WI38 (cell line): Measurements from ENCODE around the gene CALM1.

Experiments used
- H3K4me3 ChIP-seq: 2 replicates; pipeline ENCODE4 v1.5.1; 2011; ENCODE audit warnings: low read depth, mild to moderate bottlenecking, control low read depth, low read length
- TF ChIP-seq, protein P1 (sequence below): IDR thresholded peaks from 2 replicates; pipeline ENCODE4 v1.5.1; 2012; ENCODE audit warnings: low read depth, mild to moderate bottlenecking, control low read depth, low read length

CALM1 gene

DNA sequence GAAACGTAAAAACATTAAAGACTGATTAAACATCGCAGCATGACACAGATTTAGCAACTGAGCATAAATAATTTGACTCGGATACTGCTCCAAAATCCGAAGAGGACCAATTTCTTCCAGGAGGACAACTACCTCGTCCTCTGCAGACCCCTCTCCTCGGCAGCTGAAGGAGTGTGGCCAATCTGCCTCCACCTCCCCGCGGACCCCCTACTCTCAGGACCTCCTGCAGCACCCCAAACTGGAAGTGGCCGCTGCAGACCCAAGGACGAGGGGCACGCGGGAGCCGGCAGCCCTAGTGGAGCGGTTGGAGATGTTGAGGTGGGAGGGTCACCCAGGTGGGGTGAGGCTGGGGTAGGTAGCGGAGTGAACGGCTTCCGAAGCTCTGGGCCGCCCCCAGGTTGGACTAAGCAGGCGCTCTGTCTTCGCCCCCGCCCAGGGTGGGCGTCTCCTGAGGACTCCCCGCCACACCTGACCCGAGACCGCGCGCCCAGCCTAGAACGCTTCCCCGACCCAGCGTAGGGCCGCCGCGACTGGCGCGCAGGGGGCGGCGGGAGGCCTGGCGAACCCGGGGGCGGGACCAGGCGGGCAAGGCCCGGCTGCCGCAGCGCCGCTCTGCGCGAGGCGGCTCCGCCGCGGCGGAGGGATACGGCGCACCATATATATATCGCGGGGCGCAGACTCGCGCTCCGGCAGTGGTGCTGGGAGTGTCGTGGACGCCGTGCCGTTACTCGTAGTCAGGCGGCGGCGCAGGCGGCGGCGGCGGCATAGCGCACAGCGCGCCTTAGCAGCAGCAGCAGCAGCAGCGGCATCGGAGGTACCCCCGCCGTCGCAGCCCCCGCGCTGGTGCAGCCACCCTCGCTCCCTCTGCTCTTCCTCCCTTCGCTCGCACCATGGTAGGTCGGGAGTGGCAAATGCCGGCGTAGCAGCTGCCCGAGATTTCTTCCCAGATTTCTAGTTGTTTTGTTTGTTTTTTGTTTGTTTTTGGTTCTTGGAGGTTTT lies at the start of gene CALM1:
CALM1 (plus strand) TSS at position 689 of the 999 bp plus-strand sequence; CDS start at position 891, 202 bp downstream.
- H3K4me3 ChIP-seq: peak within 1 kb of the TSS; percentile 93
- TF ChIP-seq, protein P1, sequence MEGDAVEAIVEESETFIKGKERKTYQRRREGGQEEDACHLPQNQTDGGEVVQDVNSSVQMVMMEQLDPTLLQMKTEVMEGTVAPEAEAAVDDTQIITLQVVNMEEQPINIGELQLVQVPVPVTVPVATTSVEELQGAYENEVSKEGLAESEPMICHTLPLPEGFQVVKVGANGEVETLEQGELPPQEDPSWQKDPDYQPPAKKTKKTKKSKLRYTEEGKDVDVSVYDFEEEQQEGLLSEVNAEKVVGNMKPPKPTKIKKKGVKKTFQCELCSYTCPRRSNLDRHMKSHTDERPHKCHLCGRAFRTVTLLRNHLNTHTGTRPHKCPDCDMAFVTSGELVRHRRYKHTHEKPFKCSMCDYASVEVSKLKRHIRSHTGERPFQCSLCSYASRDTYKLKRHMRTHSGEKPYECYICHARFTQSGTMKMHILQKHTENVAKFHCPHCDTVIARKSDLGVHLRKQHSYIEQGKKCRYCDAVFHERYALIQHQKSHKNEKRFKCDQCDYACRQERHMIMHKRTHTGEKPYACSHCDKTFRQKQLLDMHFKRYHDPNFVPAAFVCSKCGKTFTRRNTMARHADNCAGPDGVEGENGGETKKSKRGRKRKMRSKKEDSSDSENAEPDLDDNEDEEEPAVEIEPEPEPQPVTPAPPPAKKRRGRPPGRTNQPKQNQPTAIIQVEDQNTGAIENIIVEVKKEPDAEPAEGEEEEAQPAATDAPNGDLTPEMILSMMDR: no peak

DNA sequence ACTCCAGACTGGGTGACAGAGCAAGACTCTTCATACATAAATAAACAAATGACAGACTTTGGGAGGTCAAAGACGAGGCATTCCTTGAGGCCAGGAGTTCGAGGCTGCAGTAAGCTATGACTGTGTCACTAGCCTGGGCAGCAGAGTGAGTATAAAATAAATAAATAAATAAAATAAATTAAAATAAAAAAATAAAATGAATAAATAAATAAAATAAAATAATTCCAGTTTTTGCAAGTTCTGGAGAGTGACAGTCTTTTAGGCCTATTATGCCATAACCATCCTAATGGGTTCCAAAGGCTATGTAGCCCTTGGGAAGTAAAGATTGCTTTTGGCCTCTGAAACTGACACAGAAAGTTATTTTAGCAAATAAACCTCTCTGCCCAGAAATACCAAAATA lies 48.6 kb upstream of the CALM1 start:
- TF ChIP-seq, protein P1: no peak
- H3K4me3 ChIP-seq: no peak overlapping the region

DNA sequence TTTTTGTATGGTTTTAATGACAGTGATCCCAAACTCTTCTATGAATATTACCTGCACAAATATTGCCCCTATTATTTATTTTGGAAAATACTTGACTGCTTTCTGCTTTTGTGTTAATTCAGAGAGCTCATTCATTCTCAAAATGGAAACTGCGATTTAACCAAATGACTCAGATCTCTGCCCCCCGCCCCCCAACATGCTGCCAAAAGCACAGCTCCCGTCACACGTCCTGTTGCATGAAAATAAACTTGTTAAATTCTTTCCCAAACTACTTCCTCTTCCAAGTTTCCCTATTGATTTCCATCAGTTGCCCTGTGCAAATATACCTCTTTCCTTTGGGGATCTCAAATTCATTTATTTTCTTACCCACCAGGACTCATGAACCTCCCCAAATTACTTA lies 47.1 kb upstream of the CALM1 start:
- no peak overlapping the region for H3K4me3 ChIP-seq
- TF ChIP-seq, protein P1: no peak

DNA sequence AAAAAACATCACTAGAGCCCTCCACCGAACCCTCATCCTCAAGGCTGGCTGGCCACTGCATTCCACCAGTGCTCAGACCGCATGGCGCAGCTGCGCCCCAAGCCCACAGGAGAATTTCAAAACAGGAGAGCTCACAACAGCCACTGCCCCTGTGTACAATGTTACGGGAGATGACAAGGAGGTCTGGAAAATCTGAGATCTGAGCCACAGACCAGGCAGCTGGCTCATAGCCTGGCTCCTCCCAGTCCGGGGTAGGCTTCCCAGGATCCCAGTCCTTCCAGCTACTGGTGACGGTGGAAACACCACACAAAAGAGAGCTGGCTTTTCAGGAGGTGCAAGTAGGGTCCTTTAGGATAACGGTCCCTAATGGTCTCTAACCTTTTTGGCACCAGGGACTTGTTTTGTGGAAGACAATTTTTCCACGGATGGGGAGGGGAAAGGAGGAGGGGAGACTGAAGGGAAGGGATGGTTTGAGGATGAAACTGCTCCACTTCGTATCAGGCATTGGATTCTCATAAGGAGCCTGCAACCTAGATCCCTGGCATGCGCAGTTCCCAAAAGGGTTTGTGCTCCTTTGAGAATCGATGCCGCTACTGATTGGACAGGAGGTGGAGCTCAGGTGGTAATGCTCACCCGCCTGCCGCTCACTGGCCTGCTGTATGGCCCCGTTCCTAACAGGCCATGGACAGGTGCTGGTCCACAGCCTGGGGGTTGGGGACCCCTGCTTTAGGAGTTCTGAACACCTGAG lies 42.1 kb upstream of the CALM1 start:
- TF ChIP-seq, protein P1: no peak
- no peak overlapping the region for H3K4me3 ChIP-seq

DNA sequence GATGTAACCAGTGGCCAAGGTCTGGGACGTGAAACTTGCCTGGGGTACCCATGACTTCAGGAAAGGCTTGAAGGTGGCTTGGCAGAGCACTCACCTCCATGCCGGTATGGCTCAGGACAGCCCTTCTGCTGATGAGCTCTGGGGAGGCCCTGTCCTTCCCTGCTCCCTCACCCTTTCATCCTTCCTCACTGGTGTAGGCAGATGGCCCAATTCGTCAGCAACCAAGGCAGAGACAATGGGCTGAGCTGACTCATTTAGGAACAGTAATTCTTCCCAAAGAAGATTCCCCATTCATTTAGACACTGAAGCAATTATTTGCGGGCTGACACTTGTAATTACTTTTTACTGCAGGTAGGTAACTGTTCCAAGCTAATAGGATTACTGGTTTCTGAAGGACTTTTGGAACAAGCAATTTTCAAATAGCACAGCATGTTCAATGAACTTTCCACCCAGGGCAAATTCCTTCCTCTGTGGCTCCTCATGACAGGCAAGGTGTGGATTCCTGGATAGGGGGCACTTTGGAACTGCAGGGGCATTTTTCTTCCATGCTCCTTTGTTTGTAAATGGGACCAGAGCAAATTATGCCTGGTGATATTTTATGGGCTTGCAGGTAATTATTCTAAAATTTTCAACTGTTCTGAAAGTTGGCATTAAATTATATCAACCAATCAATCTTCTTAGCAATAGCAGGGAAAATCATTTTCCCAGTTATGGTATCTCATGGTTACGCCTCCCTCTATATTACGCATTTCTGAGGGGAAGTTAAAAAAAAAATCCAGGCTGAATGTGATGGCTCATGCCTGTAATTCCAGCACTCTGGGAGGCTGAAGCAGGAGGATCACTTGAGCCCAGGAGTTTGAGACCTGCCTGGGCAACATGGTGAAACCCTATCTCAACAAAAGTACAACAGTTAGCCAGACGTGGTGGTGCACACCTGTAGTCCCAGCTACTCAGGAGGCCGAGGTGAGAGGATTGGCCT lies 41.0 kb upstream of the CALM1 start:
- TF ChIP-seq, protein P1: no peak
- no peak overlapping the region for H3K4me3 ChIP-seq

DNA sequence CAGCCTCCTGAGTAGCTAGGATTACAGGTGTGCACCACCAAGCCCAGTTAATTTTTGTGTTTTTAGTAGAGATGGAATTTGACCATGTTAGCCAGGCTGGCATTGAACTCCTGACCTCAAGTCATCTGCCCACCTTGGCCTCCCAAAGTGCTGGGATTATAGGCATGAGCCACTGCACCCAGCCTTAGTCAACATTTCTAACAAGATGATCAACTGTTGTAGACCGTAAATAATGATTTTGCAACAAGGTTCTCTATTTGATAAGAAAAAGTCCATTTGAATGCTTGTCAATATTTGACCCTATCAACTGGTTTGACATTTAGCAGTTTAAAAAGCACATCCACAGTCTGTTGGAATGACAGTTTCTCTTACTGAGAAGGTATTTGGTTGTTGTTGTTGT lies 39.9 kb upstream of the CALM1 start:
- TF ChIP-seq, protein P1: no peak
- no peak overlapping the region for H3K4me3 ChIP-seq
